HFF-Myc (cell line): ENCODE measurements around the gene PALD1.

Experiments
- DNase-seq: peaks from one replicate; pipeline ENCODE4 v3.0.0-alpha.2; 2011; ENCODE audit warnings: low read depth; ENCODE audit errors: extremely low read depth
- H3K4me3 ChIP-seq: replicated peaks from 2 replicates; pipeline ENCODE4 v1.5.1; 2011; ENCODE audit warnings: low read depth, mild to moderate bottlenecking, control low read depth, low read length
- TF ChIP-seq, protein P1 (sequence below): IDR thresholded peaks from 2 replicates; pipeline ENCODE4 v1.5.1; 2012; ENCODE audit warnings: mild to moderate bottlenecking, low read depth, low read length, control low read depth; ENCODE audit errors: missing control alignments

The PALD1 gene

GRCh38 chr10:70590655-70591416, 112.3 kb downstream of the PALD1 start:
- no peak for DNase-seq
- H3K4me3 ChIP-seq, result no peak overlapping the region
- TF ChIP-seq, protein P1, sequence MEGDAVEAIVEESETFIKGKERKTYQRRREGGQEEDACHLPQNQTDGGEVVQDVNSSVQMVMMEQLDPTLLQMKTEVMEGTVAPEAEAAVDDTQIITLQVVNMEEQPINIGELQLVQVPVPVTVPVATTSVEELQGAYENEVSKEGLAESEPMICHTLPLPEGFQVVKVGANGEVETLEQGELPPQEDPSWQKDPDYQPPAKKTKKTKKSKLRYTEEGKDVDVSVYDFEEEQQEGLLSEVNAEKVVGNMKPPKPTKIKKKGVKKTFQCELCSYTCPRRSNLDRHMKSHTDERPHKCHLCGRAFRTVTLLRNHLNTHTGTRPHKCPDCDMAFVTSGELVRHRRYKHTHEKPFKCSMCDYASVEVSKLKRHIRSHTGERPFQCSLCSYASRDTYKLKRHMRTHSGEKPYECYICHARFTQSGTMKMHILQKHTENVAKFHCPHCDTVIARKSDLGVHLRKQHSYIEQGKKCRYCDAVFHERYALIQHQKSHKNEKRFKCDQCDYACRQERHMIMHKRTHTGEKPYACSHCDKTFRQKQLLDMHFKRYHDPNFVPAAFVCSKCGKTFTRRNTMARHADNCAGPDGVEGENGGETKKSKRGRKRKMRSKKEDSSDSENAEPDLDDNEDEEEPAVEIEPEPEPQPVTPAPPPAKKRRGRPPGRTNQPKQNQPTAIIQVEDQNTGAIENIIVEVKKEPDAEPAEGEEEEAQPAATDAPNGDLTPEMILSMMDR, result no peak

GRCh38 chr10:70592186-70592735, 113.7 kb downstream of the PALD1 start:
- no peak for DNase-seq
- TF ChIP-seq, protein P1, result no peak
- H3K4me3 ChIP-seq, result no peak overlapping the region

DNA sequence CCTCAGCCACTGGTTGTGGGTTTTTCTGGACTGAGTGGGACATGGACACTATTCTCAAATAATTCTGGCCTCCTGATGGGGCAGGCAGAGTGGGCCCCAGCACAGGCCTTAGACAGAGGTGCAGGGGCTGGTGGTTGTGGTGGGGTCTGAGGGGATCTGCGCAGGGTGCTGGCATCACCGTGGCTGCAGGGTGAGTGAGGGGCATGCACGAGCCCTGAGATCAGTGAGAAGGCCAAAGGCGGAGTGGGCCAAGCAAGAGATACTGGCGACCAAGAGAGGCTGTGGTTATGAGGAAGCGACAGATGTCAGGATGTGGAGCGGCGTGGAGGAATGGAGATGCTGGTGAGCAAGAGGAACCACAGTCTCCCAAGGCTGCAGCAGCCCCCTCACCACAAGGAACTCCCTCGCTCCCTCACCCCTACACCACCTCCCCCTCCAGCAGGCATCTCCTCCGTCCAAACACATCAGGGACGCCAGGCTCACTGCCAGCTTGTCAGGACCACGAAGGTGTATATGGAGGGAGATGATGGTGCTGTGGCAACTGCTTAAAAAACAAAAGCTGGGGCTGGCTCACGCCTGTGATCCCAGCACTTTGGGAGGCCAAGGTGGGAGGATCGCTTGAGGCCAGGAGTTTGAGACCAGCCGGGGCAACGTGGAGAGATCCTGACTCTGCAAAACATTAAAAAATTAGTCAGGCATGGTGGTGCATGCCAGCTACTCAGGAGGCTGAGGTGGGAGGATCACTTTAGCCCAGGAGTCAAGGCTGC, 114.4 kb downstream of the PALD1 start:
- no peak overlapping the region for H3K4me3 ChIP-seq
- TF ChIP-seq, protein P1, result no peak
- DNase-seq, result no peak

- no peak for DNase-seq
- no peak overlapping the region for H3K4me3 ChIP-seq
- TF ChIP-seq, protein P1, result no peak
These were observed 114.9 kb downstream of the PALD1 start for GRCh38 chr10:70593513-70593890.

GRCh38 chr10:70594161-70594560, 115.6 kb downstream of the PALD1 start:
- H3K4me3 ChIP-seq, result no peak overlapping the region
- DNase-seq, result no peak
- TF ChIP-seq, protein P1, result no peak

- no peak for DNase-seq
- TF ChIP-seq, protein P1, result no peak
- no peak overlapping the region for H3K4me3 ChIP-seq
These were observed 117.0 kb downstream of the PALD1 start for GRCh38 chr10:70595566-70596016.
